Karpas-422 (cell line): ENCODE measurements around the gene ATE1. TPM values are rescaled to one million over a fixed set of nuclear protein-coding genes. Genes with fewer than 3 reads are reported as not detected.

Source experiments
- DNase-seq: peaks from one replicate; pipeline ENCODE4 v3.0.0-alpha.2; 2015
- H2AFZ ChIP-seq: fragments of 200-600 bp; sonication (generic); 2 replicates; pipeline ENCODE4 v1.6.1; 2014; ENCODE audit warnings: antibody characterized with exemption, low read length, mixed read lengths
- H3K27ac ChIP-seq: fragments of 200-600 bp; sonication (generic); 2 replicates; pipeline ENCODE4 v1.5.1; 2014; ENCODE audit warnings: mild to moderate bottlenecking, low read length, moderate library complexity
- H3K27me3 ChIP-seq: fragments of 200-600 bp; sonication (generic); 2 replicates; pipeline ENCODE4 v1.6.1; 2014; ENCODE audit warnings: low read length, mixed read lengths
- H3K36me3 ChIP-seq: fragments of 200-600 bp; sonication (generic); 2 replicates; pipeline ENCODE4 v1.6.1; 2014; ENCODE audit warnings: low read length, mixed read lengths; ENCODE audit not compliant: insufficient read depth
- H3K4me1 ChIP-seq: fragments of 200-600 bp; sonication (generic); 2 replicates; pipeline ENCODE4 v1.6.1; 2014; ENCODE audit warnings: mild to moderate bottlenecking, low read length, mixed read lengths
- H3K4me2 ChIP-seq: fragments of 200-600 bp; sonication (generic); 2 replicates; pipeline ENCODE4 v1.6.1; 2014; ENCODE audit warnings: low read length, low read depth, mild to moderate bottlenecking; ENCODE audit not compliant: poor library complexity, severe bottlenecking
- H3K4me3 ChIP-seq: fragments of 200-600 bp; sonication (generic); 2 replicates; pipeline ENCODE4 v1.5.1; 2014; ENCODE audit warnings: mild to moderate bottlenecking, antibody characterized with exemption, low read length, mixed read lengths
- H3K79me2 ChIP-seq: fragments of 200-600 bp; sonication (generic); 2 replicates; pipeline ENCODE4 v1.6.1; 2014; ENCODE audit warnings: mild to moderate bottlenecking, low read length, mixed read lengths
- H3K9ac ChIP-seq: fragments of 200-600 bp; sonication (generic); 2 replicates; pipeline ENCODE4 v1.6.0; 2014; ENCODE audit warnings: low read length
- H3K9me2 ChIP-seq: fragments of 200-600 bp; sonication (generic), shearing (Covaris generic); replicated peaks from 2 replicates; pipeline ENCODE4 v1.6.0; 2014; ENCODE audit warnings: mild to moderate bottlenecking, low read length, moderate library complexity; ENCODE audit not compliant: insufficient read depth
- H3K9me3 ChIP-seq: fragments of 300-700, 200-600 bp; sonication (generic); 2 replicates; pipeline ENCODE4 v1.6.1; 2014; ENCODE audit warnings: low read length, mixed read lengths
- H4K20me1 ChIP-seq: fragments of 200-600 bp; sonication (generic); 2 replicates; pipeline ENCODE4 v1.6.1; 2014; ENCODE audit warnings: mild to moderate bottlenecking, antibody characterized with exemption, low read length, low read depth; ENCODE audit not compliant: insufficient read depth
- total RNA-seq: library from RNA; depleted of rRNA; stranded (reverse); fragments of >200 nt; shearing (Covaris generic); gene quantifications from 2 replicates; pipeline ENCODE4 v1.2.3, GENCODE V29; 2014; ENCODE audit warnings: low replicate concordance

The ATE1 gene
- total RNA-seq, 1 experiment from 2014 or later, result 72.6 TPM

GRCh38 chr10:121841862-121842261 lies 86.0 kb downstream of the ATE1 start:
- peaks cover 19% of the 10 kb centered on the region for H3K36me3 ChIP-seq
- no peak overlapping the region for H3K9ac ChIP-seq
- H3K9me2 ChIP-seq, result no peaks in the 10 kb centered on the region
- no peaks in the 10 kb centered on the region for H3K27me3 ChIP-seq
- no peaks in the 10 kb centered on the region for H4K20me1 ChIP-seq
- H3K4me1 ChIP-seq, result peaks cover 18% of the 10 kb centered on the region
- H3K79me2 ChIP-seq, result peaks cover 72% of the 10 kb centered on the region
- no peak overlapping the region for H2AFZ ChIP-seq
- H3K27ac ChIP-seq, result peak overlapping the region; percentile 24; the same call in 1 of the 2 replicates
- H3K4me3 ChIP-seq, result no peak overlapping the region
- no peaks in the 10 kb centered on the region; the same call in 1 of the 2 replicates for H3K9me3 ChIP-seq
- DNase-seq, result no peak
- no peak overlapping the region for H3K4me2 ChIP-seq

GRCh38 chr10:121838931-121839330 lies 88.9 kb downstream of the ATE1 start:
- Histone ChIP-seq H3K27ac (no peak overlapping the region), H3K9ac (no peak overlapping the region), H3K9me3 (no peaks in the 10 kb centered on the region), H3K79me2 (peaks cover 56% of the 10 kb centered on the region), H3K27me3 (no peaks in the 10 kb centered on the region), H4K20me1 (no peaks in the 10 kb centered on the region), H3K4me3 (no peak overlapping the region), H3K9me2 (no peaks in the 10 kb centered on the region), H3K4me2 (no peak overlapping the region), H2AFZ (no peak overlapping the region), H3K4me1 (peaks cover 35% of the 10 kb centered on the region), H3K36me3 (peaks cover 10% of the 10 kb centered on the region)
- DNase-seq, result no peak

- no peak overlapping the region for H3K4me3 ChIP-seq
- H3K27me3 ChIP-seq, result no peaks in the 10 kb centered on the region
- peaks cover 55% of the 10 kb centered on the region for H3K79me2 ChIP-seq
- no peaks in the 10 kb centered on the region for H3K9me3 ChIP-seq
- no peak for DNase-seq
- H3K9me2 ChIP-seq, result no peaks in the 10 kb centered on the region
- H3K9ac ChIP-seq, result no peak overlapping the region
- H3K4me2 ChIP-seq, result no peak overlapping the region
- H2AFZ ChIP-seq, result no peak overlapping the region
- H3K36me3 ChIP-seq, result peaks cover 13% of the 10 kb centered on the region
- H4K20me1 ChIP-seq, result no peaks in the 10 kb centered on the region
- no peak overlapping the region for H3K27ac ChIP-seq
- H3K4me1 ChIP-seq, result peaks cover 34% of the 10 kb centered on the region
These were observed 89.7 kb downstream of the ATE1 start for GRCh38 chr10:121838149-121838548.

- peaks cover 13% of the 10 kb centered on the region for H3K36me3 ChIP-seq
- no peak overlapping the region for H3K4me2 ChIP-seq
- H3K4me3 ChIP-seq, result no peak overlapping the region
- H3K27me3 ChIP-seq, result no peaks in the 10 kb centered on the region
- peaks cover 22% of the 10 kb centered on the region for H3K4me1 ChIP-seq
- no peaks in the 10 kb centered on the region for H3K9me3 ChIP-seq
- no peaks in the 10 kb centered on the region for H4K20me1 ChIP-seq
- DNase-seq, result no peak
- no peaks in the 10 kb centered on the region for H3K9me2 ChIP-seq
- peaks cover 40% of the 10 kb centered on the region for H3K79me2 ChIP-seq
- no peak overlapping the region for H3K27ac ChIP-seq
- no peak overlapping the region for H3K9ac ChIP-seq
- H2AFZ ChIP-seq, result no peak overlapping the region
These were observed 91.7 kb downstream of the ATE1 start for GRCh38 chr10:121836171-121836570.

GRCh38 chr10:121835376-121835775 lies 92.5 kb downstream of the ATE1 start:
- H3K9me3 ChIP-seq, result no peaks in the 10 kb centered on the region
- H3K4me3 ChIP-seq, result no peak overlapping the region
- no peak overlapping the region for H2AFZ ChIP-seq
- DNase-seq, result no peak
- no peak overlapping the region for H3K9ac ChIP-seq
- no peaks in the 10 kb centered on the region for H3K27me3 ChIP-seq
- H3K79me2 ChIP-seq, result peaks cover 36% of the 10 kb centered on the region
- H3K36me3 ChIP-seq, result peaks cover 13% of the 10 kb centered on the region
- H4K20me1 ChIP-seq, result no peaks in the 10 kb centered on the region
- no peak overlapping the region for H3K4me2 ChIP-seq
- no peaks in the 10 kb centered on the region for H3K9me2 ChIP-seq
- H3K4me1 ChIP-seq, result peaks cover 22% of the 10 kb centered on the region
- no peak overlapping the region for H3K27ac ChIP-seq

GRCh38 chr10:121834757-121835156 lies 93.1 kb downstream of the ATE1 start:
- H2AFZ ChIP-seq, result no peak overlapping the region
- H3K36me3 ChIP-seq, result peaks cover 13% of the 10 kb centered on the region
- no peak overlapping the region for H3K9ac ChIP-seq
- no peaks in the 10 kb centered on the region for H3K9me2 ChIP-seq
- peak overlapping the region; percentile 44 for H3K27ac ChIP-seq
- H4K20me1 ChIP-seq, result no peaks in the 10 kb centered on the region
- DNase-seq, result no peak
- no peak overlapping the region for H3K4me2 ChIP-seq
- no peaks in the 10 kb centered on the region for H3K27me3 ChIP-seq
- no peak overlapping the region for H3K4me3 ChIP-seq
- H3K4me1 ChIP-seq, result peaks cover 22% of the 10 kb centered on the region
- no peaks in the 10 kb centered on the region for H3K9me3 ChIP-seq
- H3K79me2 ChIP-seq, result peaks cover 34% of the 10 kb centered on the region

GRCh38 chr10:121833387-121833786 lies 94.4 kb downstream of the ATE1 start:
- peak overlapping the region; percentile 44 for H3K27ac ChIP-seq
- peaks cover 23% of the 10 kb centered on the region for H3K79me2 ChIP-seq
- H3K9me2 ChIP-seq, result no peaks in the 10 kb centered on the region
- peaks cover 22% of the 10 kb centered on the region for H3K4me1 ChIP-seq
- DNase-seq, result no peak
- H3K4me2 ChIP-seq, result no peak overlapping the region
- no peaks in the 10 kb centered on the region for H4K20me1 ChIP-seq
- no peak overlapping the region for H2AFZ ChIP-seq
- H3K36me3 ChIP-seq, result peaks cover 16% of the 10 kb centered on the region
- H3K9ac ChIP-seq, result no peak overlapping the region
- H3K4me3 ChIP-seq, result no peak overlapping the region
- no peaks in the 10 kb centered on the region for H3K9me3 ChIP-seq
- no peaks in the 10 kb centered on the region for H3K27me3 ChIP-seq

- H3K36me3 ChIP-seq, result peaks cover 16% of the 10 kb centered on the region
- no peak overlapping the region for H3K27ac ChIP-seq
- no peaks in the 10 kb centered on the region for H3K9me2 ChIP-seq
- no peaks in the 10 kb centered on the region for H4K20me1 ChIP-seq
- no peak overlapping the region for H3K9ac ChIP-seq
- no peaks in the 10 kb centered on the region for H3K27me3 ChIP-seq
- no peak for DNase-seq
- no peak overlapping the region for H3K4me3 ChIP-seq
- peaks cover 22% of the 10 kb centered on the region for H3K4me1 ChIP-seq
- no peak overlapping the region for H3K4me2 ChIP-seq
- no peak overlapping the region for H2AFZ ChIP-seq
- no peaks in the 10 kb centered on the region for H3K9me3 ChIP-seq
- peaks cover 22% of the 10 kb centered on the region for H3K79me2 ChIP-seq
These were observed 95.2 kb downstream of the ATE1 start for GRCh38 chr10:121832647-121833046.

- H2AFZ ChIP-seq, result no peak overlapping the region
- peaks cover 16% of the 10 kb centered on the region for H3K36me3 ChIP-seq
- H3K27me3 ChIP-seq, result no peaks in the 10 kb centered on the region
- H3K4me1 ChIP-seq, result peaks cover 22% of the 10 kb centered on the region
- no peaks in the 10 kb centered on the region for H4K20me1 ChIP-seq
- no peaks in the 10 kb centered on the region for H3K9me2 ChIP-seq
- H3K9ac ChIP-seq, result no peak overlapping the region
- H3K4me3 ChIP-seq, result no peak overlapping the region
- H3K27ac ChIP-seq, result no peak overlapping the region
- DNase-seq, result no peak
- H3K4me2 ChIP-seq, result no peak overlapping the region
- no peaks in the 10 kb centered on the region for H3K9me3 ChIP-seq
- peaks cover 24% of the 10 kb centered on the region for H3K79me2 ChIP-seq
These were observed 96.1 kb downstream of the ATE1 start for GRCh38 chr10:121831777-121832176.
